HCT116 (cell line): ENCODE data around the gene SRPK2. TPM values are rescaled to one million over a fixed set of nuclear protein-coding genes. Genes with fewer than 3 reads are reported as not detected.

Source experiments
- ATAC-seq: fragments of 200-7000 bp; cut with Tn5 transposase; 2 replicates; pipeline ENCODE4 v1.9.1; 2020; ENCODE audit warnings: mild to moderate bottlenecking, moderate library complexity
- BruUV-seq: library from RNA; stranded (reverse); fragments of 400-500 nt; replicated peaks from 2 replicates; lab custom pipeline; 2021; lab: Mats Ljungman, UMichigan
- CTCF ChIA-PET: fragments of 300-600 bp; sonication (Branson Sonifier 250); formaldehyde crosslinking; loops from one replicate; lab custom pipeline; 2021; ENCODE audit warnings: antibody characterized with exemption; lab: Charles Lee
- POLR2A ChIA-PET: fragments of 300-600, 350-600 bp; sonication (Branson Sonifier 250); formaldehyde crosslinking; loops from one replicate; lab custom pipeline; 2021; ENCODE audit warnings: antibody characterized with exemption; lab: Charles Lee
- RAD21 ChIA-PET, 2 experiments: fragments of 300-600 bp; sonication (Branson Sonifier 250); formaldehyde crosslinking; loops; one replicate each; lab custom pipeline; 2023; ENCODE audit warnings: low total read pairs in 2 of 2; ENCODE audit not compliant: uncharacterized antibody in 2 of 2, unreplicated experiment in 2 of 2, low non-redundant PET in 1 of 2; lab: Charles Lee
- DNase-seq: peaks from one replicate; pipeline ENCODE4 v3.0.0-alpha.2; 2010; ENCODE audit warnings: low read depth, low spot score
- H2AFZ ChIP-seq: fragments of 200-600 bp; shearing (Covaris generic), sonication (generic); 2 replicates; pipeline ENCODE4 v1.6.1; 2017; ENCODE audit warnings: low read depth, mixed run types, mixed read lengths, antibody characterized with exemption, low read length; ENCODE audit not compliant: poor library complexity, severe bottlenecking
- H3K27ac ChIP-seq: 2 replicates; pipeline ENCODE4 v1.5.1; 2012; ENCODE audit warnings: low read depth, low read length
- H3K27me3 ChIP-seq: fragments of 200-600 bp; sonication (generic); 2 replicates; pipeline ENCODE4 v1.6.1; 2016; ENCODE audit warnings: mixed run types, low read length, mixed read lengths; ENCODE audit not compliant: insufficient read depth
- H3K36me3 ChIP-seq, 2 experiments: fragments of 200-500 bp in 1 of 2; fragments of 200-600 bp in 1 of 2; sonication (Bioruptor generic) in 1 of 2; sonication (generic) in 1 of 2; 2 replicates each; pipeline versions ENCODE4 v1.5.1 to v1.6.1; 2014 to 2016; ENCODE audit warnings: low read length in 2 of 2, inconsistent platforms in 1 of 2, mixed read lengths in 1 of 2, mixed run types in 1 of 2; ENCODE audit not compliant: insufficient read depth in 2 of 2, control insufficient read depth in 1 of 2
- H3K4me1 ChIP-seq, 2 experiments: fragments of 200-600 bp in 1 of 2; sonication (generic) in 1 of 2; 2 replicates each; pipeline versions ENCODE4 v1.5.1 to v1.6.1; 2012 to 2017; ENCODE audit warnings: low read length in 2 of 2, inconsistent platforms in 1 of 2, mild to moderate bottlenecking in 1 of 2, mixed read lengths in 1 of 2, mixed run types in 1 of 2, moderate library complexity in 1 of 2; ENCODE audit not compliant: insufficient read depth in 2 of 2, control insufficient read depth in 1 of 2
- H3K4me2 ChIP-seq: fragments of 200-600 bp; sonication (generic); 2 replicates; pipeline ENCODE4 v1.6.1; 2017; ENCODE audit warnings: mixed run types, low read length, mixed read lengths
- H3K4me3 ChIP-seq, 2 experiments: fragments of 200-600 bp in 1 of 2; sonication (generic) in 1 of 2; replicated peaks in 1 of 2; 2 replicates each; pipeline ENCODE4 v1.5.1; 2011 to 2016; ENCODE audit warnings: low read length in 2 of 2, control low read depth in 1 of 2, low read depth in 1 of 2, mild to moderate bottlenecking in 1 of 2, mixed read lengths in 1 of 2, mixed run types in 1 of 2
- H3K79me2 ChIP-seq: fragments of 200-600 bp; sonication (generic); 2 replicates; pipeline ENCODE4 v1.6.1; 2017; ENCODE audit warnings: mild to moderate bottlenecking, mixed run types, low read length, moderate library complexity, mixed read lengths; ENCODE audit not compliant: insufficient read depth
- H3K9ac ChIP-seq: fragments of 200-600 bp; sonication (generic); 2 replicates; pipeline ENCODE4 v1.6.1; 2016; ENCODE audit warnings: low read length, mixed read lengths
- H3K9me2 ChIP-seq: fragments of 200-600 bp; sonication (generic), shearing (Covaris generic); 2 replicates; pipeline ENCODE4 v1.6.1; 2017; ENCODE audit warnings: mixed run types, mild to moderate bottlenecking, moderate library complexity; ENCODE audit not compliant: insufficient read depth
- H3K9me3 ChIP-seq, 2 experiments: fragments of 200-500 bp in 1 of 2; fragments of 200-600 bp in 1 of 2; sonication (Bioruptor generic) in 1 of 2; sonication (generic) in 1 of 2; 2 replicates each; pipeline ENCODE4 v1.6.1; 2014 to 2017; ENCODE audit warnings: low read length in 2 of 2, mixed read lengths in 2 of 2, inconsistent platforms in 1 of 2, low read depth in 1 of 2, mild to moderate bottlenecking in 1 of 2, mixed run types in 1 of 2, moderate library complexity in 1 of 2; ENCODE audit not compliant: control insufficient read depth in 1 of 2, insufficient read depth in 1 of 2
- H4K20me1 ChIP-seq: fragments of 200-600 bp; sonication (generic), shearing (Covaris generic); 2 replicates; pipeline ENCODE4 v1.6.1; 2017; ENCODE audit warnings: mixed run types, mild to moderate bottlenecking, moderate library complexity; ENCODE audit not compliant: insufficient read depth
- ATF3 ChIP-seq: IDR thresholded peaks from 2 replicates; pipeline ENCODE4 v1.6.1; 2012
- CBX3 ChIP-seq: IDR thresholded peaks from 2 replicates; pipeline ENCODE4 v1.6.1; 2012; ENCODE audit warnings: low read depth
- CEBPB ChIP-seq: IDR thresholded peaks from 2 replicates; pipeline ENCODE4 v1.6.1; 2012; ENCODE audit warnings: low read depth
- ELF1 ChIP-seq: IDR thresholded peaks from 2 replicates; pipeline ENCODE4 v1.6.1; 2012; ENCODE audit warnings: low read depth, borderline replicate concordance
- EZH2 ChIP-seq: fragments of 200-600 bp; sonication (generic); IDR thresholded peaks from 2 replicates; pipeline ENCODE4 v1.6.1; 2017; ENCODE audit warnings: antibody characterized with exemption, mixed run types
- EZH2phosphoT487 ChIP-seq: fragments of 200-600 bp; IDR thresholded peaks from 2 replicates; pipeline ENCODE4 v1.6.1; 2018; ENCODE audit warnings: antibody characterized with exemption, borderline replicate concordance
- FOSL1 ChIP-seq: IDR thresholded peaks from 2 replicates; pipeline ENCODE4 v1.6.1; 2012; ENCODE audit warnings: low read depth
- JUND ChIP-seq: IDR thresholded peaks from 2 replicates; pipeline ENCODE4 v1.6.1; 2012
- POLR2AphosphoS5 ChIP-seq: IDR thresholded peaks from 2 replicates; pipeline ENCODE4 v1.6.1; 2011; ENCODE audit warnings: mild to moderate bottlenecking, low read depth, low read length, moderate library complexity
- RAD21 ChIP-seq: IDR thresholded peaks from 2 replicates; pipeline ENCODE4 v1.6.1; 2012; ENCODE audit warnings: low read depth, mild to moderate bottlenecking
- SIN3A ChIP-seq: IDR thresholded peaks from 2 replicates; pipeline ENCODE4 v1.6.1; 2012; ENCODE audit warnings: low read depth
- SP1 ChIP-seq: IDR thresholded peaks from 2 replicates; pipeline ENCODE4 v1.6.1; 2012; ENCODE audit warnings: low read depth
- SRF ChIP-seq: IDR thresholded peaks from 2 replicates; pipeline ENCODE4 v1.6.1; 2012; ENCODE audit warnings: low read depth
- TCF7L2 ChIP-seq: IDR thresholded peaks from 2 replicates; pipeline ENCODE4 v1.7.0; 2011; ENCODE audit warnings: borderline replicate concordance, inconsistent platforms; ENCODE audit not compliant: insufficient read depth, insufficient read length; ENCODE audit errors: extremely low read depth
- YY1 ChIP-seq: IDR thresholded peaks from 2 replicates; pipeline ENCODE4 v1.6.1; 2011; ENCODE audit warnings: low read length, low read depth, moderate library complexity, mild to moderate bottlenecking; ENCODE audit not compliant: insufficient replicate concordance; ENCODE audit errors: extremely low read depth
- ZBTB33 ChIP-seq: IDR thresholded peaks from 2 replicates; pipeline ENCODE4 v1.6.1; 2011; ENCODE audit warnings: mild to moderate bottlenecking, low read length, moderate library complexity; ENCODE audit not compliant: insufficient replicate concordance; ENCODE audit errors: extremely low read depth
- ZFX ChIP-seq: fragments of 450-650 bp; IDR thresholded peaks from 2 replicates; pipeline ENCODE4 v1.6.1; 2017
- ZNF274 ChIP-seq: fragments of 200-500 bp; sonication (Bioruptor generic); IDR thresholded peaks from 2 replicates; pipeline ENCODE4 v1.6.1; 2014; ENCODE audit warnings: mild to moderate bottlenecking, low read depth, low read length, inconsistent platforms
- intact Hi-C: fragments of 100-400 bp; cut with micrococcal nuclease; formaldehyde crosslinking; loops from 2 replicates; pipeline ENCODE4 v1.10.0; 2022
- total RNA-seq: library from RNA; stranded (reverse); gene quantifications from one replicate; pipeline ENCODE4 v1.2.1, GENCODE V29; 2021; ENCODE audit not compliant: unreplicated experiment
- TF ChIP-seq, protein P1 (sequence below): IDR thresholded peaks from 2 replicates; pipeline ENCODE4 v1.6.1; 2012
- TF ChIP-seq, protein P2 (sequence below): IDR thresholded peaks from 2 replicates; pipeline ENCODE4 v1.6.1; 2012; ENCODE audit warnings: low read depth

SRPK2 gene
- total RNA-seq, 1 experiment from 2014 or later: 37.4 TPM

DNA sequence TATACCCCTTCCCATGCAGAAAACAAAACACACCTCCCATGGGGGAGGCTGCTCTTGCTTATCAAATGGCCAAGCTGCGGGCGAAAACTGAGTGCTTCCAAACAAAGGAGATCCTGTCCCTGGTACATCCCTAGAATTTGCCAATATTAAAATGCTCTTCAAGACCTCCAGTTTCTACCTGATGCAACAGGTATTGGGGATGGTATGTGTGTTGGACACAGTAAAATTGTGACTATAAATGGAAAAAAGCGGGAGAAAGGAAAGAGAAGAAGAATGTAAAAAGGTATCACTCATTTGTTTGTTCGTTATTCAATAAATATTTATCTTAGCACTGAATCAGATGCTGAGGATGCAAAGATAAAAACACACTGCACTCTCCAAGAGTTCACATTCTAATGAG lies 250.8 kb downstream of the SRPK2 start:
- TF ChIP-seq ZNF274 (no peak), TCF7L2 (no peak), FOSL1 (no peak), RAD21 (no peak), YY1 (no peak), SRF (no peak), POLR2AphosphoS5 (no peak), EZH2phosphoT487 (no peak), SIN3A (no peak), ZFX (no peak), ELF1 (no peak), SP1 (no peak), EZH2 (no peak), ZBTB33 (no peak), CEBPB (no peak), CBX3 (no peak), ATF3 (no peak), JUND (no peak)
- TF ChIP-seq, protein P1, sequence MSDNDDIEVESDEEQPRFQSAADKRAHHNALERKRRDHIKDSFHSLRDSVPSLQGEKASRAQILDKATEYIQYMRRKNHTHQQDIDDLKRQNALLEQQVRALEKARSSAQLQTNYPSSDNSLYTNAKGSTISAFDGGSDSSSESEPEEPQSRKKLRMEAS: no peak
- TF ChIP-seq, protein P2, sequence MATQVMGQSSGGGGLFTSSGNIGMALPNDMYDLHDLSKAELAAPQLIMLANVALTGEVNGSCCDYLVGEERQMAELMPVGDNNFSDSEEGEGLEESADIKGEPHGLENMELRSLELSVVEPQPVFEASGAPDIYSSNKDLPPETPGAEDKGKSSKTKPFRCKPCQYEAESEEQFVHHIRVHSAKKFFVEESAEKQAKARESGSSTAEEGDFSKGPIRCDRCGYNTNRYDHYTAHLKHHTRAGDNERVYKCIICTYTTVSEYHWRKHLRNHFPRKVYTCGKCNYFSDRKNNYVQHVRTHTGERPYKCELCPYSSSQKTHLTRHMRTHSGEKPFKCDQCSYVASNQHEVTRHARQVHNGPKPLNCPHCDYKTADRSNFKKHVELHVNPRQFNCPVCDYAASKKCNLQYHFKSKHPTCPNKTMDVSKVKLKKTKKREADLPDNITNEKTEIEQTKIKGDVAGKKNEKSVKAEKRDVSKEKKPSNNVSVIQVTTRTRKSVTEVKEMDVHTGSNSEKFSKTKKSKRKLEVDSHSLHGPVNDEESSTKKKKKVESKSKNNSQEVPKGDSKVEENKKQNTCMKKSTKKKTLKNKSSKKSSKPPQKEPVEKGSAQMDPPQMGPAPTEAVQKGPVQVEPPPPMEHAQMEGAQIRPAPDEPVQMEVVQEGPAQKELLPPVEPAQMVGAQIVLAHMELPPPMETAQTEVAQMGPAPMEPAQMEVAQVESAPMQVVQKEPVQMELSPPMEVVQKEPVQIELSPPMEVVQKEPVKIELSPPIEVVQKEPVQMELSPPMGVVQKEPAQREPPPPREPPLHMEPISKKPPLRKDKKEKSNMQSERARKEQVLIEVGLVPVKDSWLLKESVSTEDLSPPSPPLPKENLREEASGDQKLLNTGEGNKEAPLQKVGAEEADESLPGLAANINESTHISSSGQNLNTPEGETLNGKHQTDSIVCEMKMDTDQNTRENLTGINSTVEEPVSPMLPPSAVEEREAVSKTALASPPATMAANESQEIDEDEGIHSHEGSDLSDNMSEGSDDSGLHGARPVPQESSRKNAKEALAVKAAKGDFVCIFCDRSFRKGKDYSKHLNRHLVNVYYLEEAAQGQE: no peak
- TF ChIP-seq, all 23 proteins: peak for 0
- no peak overlapping the region for H3K27ac ChIP-seq
- no peak overlapping the region for H3K4me2 ChIP-seq
- H3K79me2 ChIP-seq: peaks cover 8% of the 10 kb centered on the region
- H4K20me1 ChIP-seq: no peaks in the 10 kb centered on the region
- CTCF ChIA-PET: no interaction called here
- H2AFZ ChIP-seq: no peak overlapping the region
- intact Hi-C loops: no loop called here
- no peak overlapping the region for H3K4me3 ChIP-seq
- RAD21 ChIA-PET: no interaction called here
- POLR2A ChIA-PET: no interaction called here
- 0 out of 4 replicates have a peak, but pooled peaks cover 0 to 3% of the 10 kb centered on the region in 2 experiments for H3K36me3 ChIP-seq
- ATAC-seq: no peak
- BruUV-seq: no TSS peak
- H3K9me2 ChIP-seq: no peaks in the 10 kb centered on the region
- no peaks in the 10 kb centered on the region for H3K27me3 ChIP-seq
- DNase-seq: no peak
- no peaks in the 10 kb centered on the region for H3K9me3 ChIP-seq
- H3K4me1 ChIP-seq: peaks cover 0 to 11% of the 10 kb centered on the region in 2 experiments; a peak in 1 of 4 replicates
- H3K9ac ChIP-seq: no peak overlapping the region
